Measurements from ENCODE around the gene CIROP.

DNA sequence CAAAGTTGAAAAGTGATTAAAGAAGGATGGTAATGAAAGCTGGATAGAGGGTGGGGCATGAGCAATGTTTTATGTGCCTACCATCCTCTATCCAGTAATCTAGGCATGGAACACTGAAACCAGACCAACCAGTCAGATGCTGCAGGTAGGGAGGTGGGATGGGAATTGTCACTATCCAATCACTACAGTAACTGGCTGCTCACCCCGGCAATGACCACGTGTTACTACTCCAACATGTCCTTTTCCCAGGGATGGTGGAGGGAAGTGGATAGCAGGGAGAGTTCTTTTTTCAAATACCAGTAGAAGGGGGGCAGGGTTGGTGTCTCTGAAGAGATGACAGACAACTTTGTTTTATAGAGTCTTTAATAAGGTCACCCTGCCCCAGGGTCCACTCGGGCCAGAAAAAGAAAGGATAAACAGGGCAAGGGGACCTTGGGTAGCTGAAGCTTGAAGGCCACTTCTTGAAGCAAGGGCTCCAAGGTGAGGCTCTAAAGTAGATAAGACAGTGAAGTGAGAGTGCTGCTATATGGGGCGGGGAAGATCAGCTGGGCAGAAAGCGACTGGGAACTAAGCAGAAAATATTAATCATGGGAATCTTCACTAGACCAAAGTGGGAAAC is 32.8 kb downstream of the CIROP start:
- no peak for TF ChIP-seq CTCF (IDR thresholded peaks at IDR 0.05)
- no peak for TF ChIP-seq POLR2AphosphoS5 (IDR thresholded peaks at IDR 0.05)
- TF ChIP-seq POLR2A (IDR thresholded peaks at IDR 0.05) = no peak
- TF ChIP-seq EP300 (IDR thresholded peaks at IDR 0.05) = no peak

Data from suprapubic skin (tissue), 4 donors.